Measurements from ENCODE around the gene HSD17B13.
"Not testable (repeated sequence)": the region's sequence is repeated elsewhere in the genome, so short reads cannot be mapped to it uniquely, and the experiment has no call there.

Gene HSD17B13

GRCh38 chr4:87322754-87323153 lies at the start of gene HSD17B13:
HSD17B13 (minus strand) TSS chr4:87322882; CDS start chr4:87322841, 41 bp downstream.
- no peak for DNase-seq

GRCh38 chr4:87370068-87370467 lies 47.4 kb upstream of the HSD17B13 start:
- DNase-seq = no peak

- DNase-seq = no peak
These were observed 44.0 kb upstream of the HSD17B13 start for GRCh38 chr4:87366521-87367162.

GRCh38 chr4:87365348-87365747 lies 42.7 kb upstream of the HSD17B13 start:
- no peak for DNase-seq

- no peak for DNase-seq
These were observed 40.9 kb upstream of the HSD17B13 start for GRCh38 chr4:87363552-87363951.

GRCh38 chr4:87360338-87360935 lies 37.8 kb upstream of the HSD17B13 start:
- DNase-seq = no peak

- DNase-seq = no peak
These were observed 36.6 kb upstream of the HSD17B13 start for GRCh38 chr4:87359258-87359657.

- no peak for DNase-seq
These were observed 34.3 kb upstream of the HSD17B13 start for GRCh38 chr4:87356832-87357526.

GRCh38 chr4:87354168-87355102 lies 31.8 kb upstream of the HSD17B13 start:
- DNase-seq = no peak

GRCh38 chr4:87353592-87353991 lies 30.9 kb upstream of the HSD17B13 start:
- DNase-seq = no peak

- no peak for DNase-seq
These were observed 22.5 kb upstream of the HSD17B13 start for GRCh38 chr4:87345139-87345538.

- no peak for DNase-seq
These were observed 20.2 kb upstream of the HSD17B13 start for GRCh38 chr4:87342872-87343271.

GRCh38 chr4:87341954-87342635 lies 19.4 kb upstream of the HSD17B13 start:
- not testable (repeated sequence) for DNase-seq

- no peak for DNase-seq
These were observed 16.8 kb upstream of the HSD17B13 start for GRCh38 chr4:87339440-87339839.

- DNase-seq = no peak
These were observed 14.7 kb upstream of the HSD17B13 start for GRCh38 chr4:87337361-87337760.

- DNase-seq = no peak
These were observed 10.6 kb upstream of the HSD17B13 start for GRCh38 chr4:87333267-87333666.

- DNase-seq = no peak
These were observed 8.1 kb upstream of the HSD17B13 start for GRCh38 chr4:87330761-87331160.

GRCh38 chr4:87327136-87327535 lies 4.5 kb upstream of the HSD17B13 start:
- no peak for DNase-seq

- no peak for DNase-seq
These were observed 3.8 kb upstream of the HSD17B13 start for GRCh38 chr4:87326460-87326859.

- DNase-seq = no peak
These were observed 794 bp downstream of the HSD17B13 start for GRCh38 chr4:87321888-87322287.

GRCh38 chr4:87317527-87317926 lies 5.2 kb downstream of the HSD17B13 start:
- DNase-seq = no peak

GRCh38 chr4:87316961-87317360 lies 5.7 kb downstream of the HSD17B13 start:
- no peak for DNase-seq

Measured in bone marrow (tissue), 2 donors.